HS-5 (cell line): ENCODE measurements around the gene NEUROG2.
"Not testable (repeated sequence)": the region's sequence is repeated elsewhere in the genome, so short reads cannot be mapped to it uniquely, and the experiment has no call there.

Source experiments
- DNase-seq: peaks from one replicate; pipeline ENCODE4 v3.0.0-alpha.2; 2012; ENCODE audit warnings: low read depth

The NEUROG2 gene

DNA sequence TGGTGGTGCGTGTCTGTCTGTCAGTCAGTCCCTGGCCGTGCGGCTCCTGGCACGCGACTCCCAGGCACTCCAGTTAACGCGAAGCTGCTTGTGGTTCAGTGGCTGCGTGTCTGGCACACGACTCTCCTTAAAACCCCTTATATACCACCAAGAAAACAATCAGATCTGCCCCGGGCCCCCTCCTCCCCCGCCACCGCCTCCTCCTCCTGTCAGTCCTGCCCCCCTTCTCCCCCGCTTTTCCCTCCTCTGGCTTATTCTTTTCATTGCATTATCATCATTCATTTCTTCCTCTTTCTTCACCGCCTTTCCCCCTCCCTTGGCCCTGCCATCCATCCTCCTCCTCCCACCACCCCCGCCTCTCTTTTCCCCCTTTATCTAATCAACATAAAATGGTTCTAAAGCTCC, at the start of gene NEUROG2:
Gene NEUROG2 (minus strand): TSS at position 115 of the 405 bp plus-strand sequence. CDS start 705 bp downstream, outside the sequence.
- no peak for DNase-seq

DNA sequence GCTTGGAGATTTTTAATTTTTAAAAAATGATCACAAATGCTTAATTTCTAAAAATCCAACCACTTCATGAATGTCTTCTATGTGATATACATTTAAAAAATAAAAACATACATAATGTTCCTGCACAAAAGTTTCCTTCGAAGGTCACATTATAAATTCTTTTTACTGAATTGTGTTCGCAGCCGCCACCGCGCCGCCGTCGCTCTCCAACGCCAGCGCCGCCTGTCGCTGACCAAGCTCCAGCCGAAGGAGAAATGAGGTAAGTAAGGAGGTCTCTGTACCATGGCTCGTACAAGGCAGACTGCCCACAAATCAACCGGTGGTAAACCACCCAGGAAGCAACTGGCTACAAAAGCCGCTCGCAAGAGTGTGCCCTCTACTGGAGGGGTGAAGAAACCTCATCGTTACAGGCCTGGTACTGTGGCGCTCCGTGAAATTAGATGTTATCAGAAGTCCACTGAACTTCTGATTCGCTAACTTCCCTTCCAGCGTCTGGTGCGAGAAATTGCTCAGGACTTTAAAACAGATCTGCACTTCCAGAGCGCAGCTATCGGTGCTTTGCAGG, 48.8 kb upstream of the NEUROG2 start:
- DNase-seq, result no peak

DNA sequence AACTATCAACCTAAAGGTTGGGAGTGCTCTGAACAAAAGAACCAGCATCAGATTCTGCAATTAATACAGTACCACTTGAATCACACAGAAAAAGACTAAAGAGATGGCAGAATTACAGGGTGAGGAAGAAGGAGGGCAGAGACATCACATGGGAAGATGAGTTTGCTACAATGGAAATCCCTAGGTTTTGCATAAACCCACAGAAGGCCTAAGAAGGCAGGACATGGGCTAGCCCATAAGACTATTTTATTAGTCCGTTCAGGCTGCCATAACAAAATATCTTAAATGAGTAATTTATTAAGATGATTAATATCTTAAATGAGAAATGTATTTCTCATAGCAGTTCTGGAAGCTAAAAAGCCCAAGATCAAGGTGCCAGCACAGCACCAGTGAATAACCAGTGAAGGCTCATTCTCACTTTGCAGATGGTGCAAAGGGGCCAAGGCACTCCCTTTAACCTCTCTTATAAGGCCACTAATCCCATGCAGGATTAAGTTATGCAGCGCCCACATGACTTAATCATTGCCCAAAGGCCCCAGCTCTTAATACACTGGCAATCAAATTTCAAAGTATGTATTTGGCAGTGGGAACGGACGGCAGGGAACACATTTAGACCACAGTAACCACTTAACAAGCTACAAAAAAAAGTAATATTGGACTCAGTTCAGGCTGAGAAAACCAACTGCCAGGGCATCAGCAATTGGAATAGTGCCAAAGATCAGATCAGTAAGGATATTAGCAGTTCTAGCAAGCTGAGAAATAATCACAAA, 47.6 kb upstream of the NEUROG2 start:
- DNase-seq, result no peak

DNA sequence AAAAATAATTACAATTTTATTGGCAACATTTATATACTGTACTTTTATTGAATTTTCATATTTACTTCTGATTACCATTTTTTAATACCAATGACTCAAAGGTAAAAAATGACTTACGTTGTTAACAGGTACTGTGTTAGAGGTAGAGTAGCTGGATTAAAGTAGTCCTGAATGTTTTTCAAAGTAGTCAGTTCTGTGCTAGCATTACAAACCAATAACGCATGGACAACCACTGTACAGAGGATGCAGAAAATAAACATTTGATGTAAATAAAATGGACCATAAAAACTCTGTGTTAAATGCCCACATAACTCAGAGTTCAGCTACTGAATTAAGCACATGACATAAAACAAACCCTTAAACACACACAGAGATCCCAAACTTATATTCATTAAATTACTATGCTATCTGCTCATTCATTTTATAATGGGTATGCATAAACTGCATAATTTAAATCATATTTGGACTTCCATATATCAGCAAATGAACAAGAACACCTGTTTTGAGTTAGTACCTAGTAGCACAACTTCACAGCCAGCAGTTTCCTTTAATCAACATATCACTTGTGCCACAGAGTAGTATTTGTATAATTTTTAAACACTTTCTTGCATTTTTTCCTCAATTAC, 46.4 kb upstream of the NEUROG2 start:
- no peak for DNase-seq

DNA sequence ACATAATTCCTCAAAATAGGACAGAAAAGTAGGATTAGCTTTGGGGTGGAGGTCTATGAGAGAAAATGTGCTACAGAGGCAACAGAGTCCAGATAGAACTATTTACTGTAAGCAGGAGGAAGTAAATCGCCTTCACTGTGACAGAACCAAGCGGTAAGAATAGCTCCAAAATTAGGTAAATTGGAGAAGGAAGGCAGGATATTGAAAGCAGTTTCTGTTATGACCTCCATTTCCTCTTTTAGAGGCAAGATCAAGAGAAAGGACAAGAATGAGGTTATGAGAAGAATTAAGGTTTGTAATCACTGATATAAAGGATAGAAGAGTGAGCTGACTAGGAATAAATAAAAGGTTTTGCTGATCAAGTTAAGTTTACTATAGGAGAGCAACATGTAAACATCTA, 44.1 kb upstream of the NEUROG2 start:
- DNase-seq, result no peak

DNA sequence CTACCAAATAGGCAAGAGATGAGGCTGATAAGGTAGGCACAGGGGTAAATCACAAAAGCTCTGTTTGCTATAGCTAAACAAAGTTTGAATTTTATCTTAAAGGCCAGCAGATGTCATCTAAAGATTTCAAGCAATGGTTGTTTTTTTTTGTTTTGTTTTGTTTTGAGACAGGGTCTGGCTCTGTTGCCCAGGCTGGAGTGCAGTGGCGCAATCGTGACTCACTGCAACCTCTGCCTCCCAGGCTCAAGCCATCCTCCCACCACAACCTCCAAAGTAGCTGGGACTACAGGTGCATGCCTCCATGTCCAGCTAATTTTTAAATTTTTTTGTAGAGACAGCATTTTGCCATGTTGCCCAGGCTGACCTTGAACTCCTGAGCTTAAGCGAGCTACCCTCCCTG, 43.1 kb upstream of the NEUROG2 start:
- no peak for DNase-seq

DNA sequence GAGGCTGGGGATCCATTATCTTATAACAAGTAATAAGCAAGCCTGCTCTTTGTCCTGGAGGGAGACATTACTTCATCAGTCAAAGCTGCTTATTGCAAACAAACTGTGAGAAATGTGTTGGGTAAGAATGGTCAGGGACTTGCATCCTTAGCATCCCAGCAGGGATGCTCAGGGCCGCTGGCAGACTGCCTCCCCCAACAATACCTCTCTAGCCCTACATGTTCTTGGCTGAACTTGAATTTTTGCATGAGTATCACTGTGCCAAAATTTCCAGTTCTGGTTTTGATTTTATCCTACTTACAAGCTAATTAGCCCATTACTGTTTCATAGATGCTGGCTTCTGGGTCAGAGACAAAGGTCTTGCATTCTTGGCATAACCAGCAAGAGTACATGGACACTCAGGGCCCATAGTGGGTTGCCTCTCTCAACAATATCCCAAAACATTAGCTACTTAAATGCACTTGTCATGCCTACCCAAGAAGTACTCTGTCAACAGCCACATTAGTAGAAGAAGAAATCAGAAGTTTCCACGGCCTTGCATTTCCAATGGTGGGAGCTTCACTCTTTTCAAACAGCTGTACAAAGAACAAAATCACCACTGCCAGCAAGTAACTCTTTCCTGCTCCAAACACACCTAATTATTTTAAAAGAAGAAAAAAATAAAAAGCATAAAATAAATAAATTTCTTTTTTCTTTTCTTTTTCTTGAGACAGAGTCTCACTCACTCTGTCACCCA, 41.9 kb upstream of the NEUROG2 start:
- no peak for DNase-seq

DNA sequence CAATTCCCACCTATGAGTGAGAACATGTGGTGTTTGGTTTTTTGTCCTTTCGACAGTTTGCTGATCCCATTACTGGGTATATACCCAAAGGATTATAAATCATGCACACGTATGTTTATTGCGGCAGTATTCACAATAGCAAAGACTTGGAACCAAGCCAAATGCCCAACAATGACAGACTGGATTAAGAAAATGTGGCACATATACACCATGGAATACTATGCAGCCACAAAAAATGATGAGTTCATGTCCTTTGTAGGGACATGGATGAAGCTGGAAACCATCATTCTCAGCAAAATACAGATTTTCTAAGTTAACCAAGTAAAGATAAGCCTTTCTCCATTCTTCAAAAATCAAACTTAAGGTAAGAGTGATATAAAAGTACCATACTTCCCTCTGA, 38.3 kb upstream of the NEUROG2 start:
- not testable (repeated sequence) for DNase-seq

DNA sequence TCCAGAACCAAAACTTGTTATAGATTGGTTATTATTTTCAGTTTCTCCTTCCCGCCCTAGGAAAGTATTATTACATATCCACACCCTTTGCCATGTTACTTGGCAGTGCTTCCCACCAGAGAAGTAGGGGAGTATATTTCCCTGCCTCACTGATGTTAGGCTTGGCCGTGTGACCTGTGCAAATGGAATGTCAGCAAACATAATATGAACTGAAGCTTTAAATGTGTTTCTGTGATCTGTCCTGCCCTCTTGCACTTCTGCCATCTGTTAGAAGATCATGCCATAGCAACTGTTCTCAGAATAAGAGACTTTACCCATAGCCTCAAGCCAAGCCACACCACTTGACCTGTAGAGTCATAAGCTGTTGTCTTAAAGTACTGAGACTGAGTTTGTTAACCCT, 36.7 kb upstream of the NEUROG2 start:
- DNase-seq, result peak; percentile 53

DNA sequence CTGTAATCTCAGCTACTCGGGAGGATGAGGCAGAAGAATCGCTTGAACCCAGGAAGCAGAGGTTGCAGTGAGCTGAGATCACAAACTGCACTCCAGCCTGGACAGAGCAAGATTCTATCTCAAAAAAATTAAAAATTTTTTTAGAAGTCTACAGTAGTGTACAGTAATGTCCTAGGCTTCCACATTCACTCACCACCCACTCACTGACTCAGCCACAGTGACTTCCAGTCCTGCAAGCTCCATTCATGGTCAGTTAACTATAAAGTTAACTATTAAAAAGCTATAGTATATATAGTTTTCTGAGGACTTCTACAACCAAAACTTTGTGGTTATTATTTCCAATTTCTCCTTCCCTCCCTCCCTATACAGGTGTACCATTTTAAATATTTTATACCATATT, 34.7 kb upstream of the NEUROG2 start:
- no peak for DNase-seq

DNA sequence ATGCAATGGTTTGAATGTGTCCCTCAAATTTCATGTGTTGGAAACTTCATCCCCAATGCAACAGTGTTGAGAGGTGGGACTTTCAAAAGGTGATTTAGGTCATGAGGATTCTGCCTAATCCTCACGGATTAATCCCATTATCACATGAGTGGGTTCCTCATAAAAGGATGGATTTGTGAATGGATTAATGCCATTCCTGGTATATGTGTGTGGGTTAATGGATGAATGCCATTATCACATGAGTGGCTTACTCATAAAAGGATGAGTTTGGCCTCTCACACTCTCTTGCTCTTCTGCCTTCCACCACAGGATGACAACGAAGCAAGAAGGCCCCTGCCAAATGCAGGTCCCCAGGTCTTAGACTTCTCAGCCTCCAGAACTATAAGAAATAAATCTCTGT, 30.5 kb upstream of the NEUROG2 start:
- no peak for DNase-seq

DNA sequence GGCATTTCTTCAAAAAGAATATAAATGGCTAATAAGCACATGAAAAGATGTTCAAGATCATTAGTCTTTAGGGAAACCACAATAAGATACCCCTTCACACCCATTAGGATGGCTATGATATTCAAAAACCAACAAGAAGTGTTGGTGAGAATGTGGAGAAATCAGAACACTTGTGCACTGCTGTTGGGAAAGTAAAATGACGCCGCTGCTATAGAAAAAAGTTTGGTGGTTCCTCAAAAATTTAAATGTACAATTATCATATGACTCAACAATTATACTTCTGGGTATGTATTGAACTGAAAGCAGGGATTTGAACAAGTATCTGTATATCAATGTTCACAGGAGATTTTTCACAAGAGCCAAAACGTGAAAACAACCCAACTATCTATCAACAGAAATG, 29.4 kb upstream of the NEUROG2 start:
- DNase-seq, result no peak

DNA sequence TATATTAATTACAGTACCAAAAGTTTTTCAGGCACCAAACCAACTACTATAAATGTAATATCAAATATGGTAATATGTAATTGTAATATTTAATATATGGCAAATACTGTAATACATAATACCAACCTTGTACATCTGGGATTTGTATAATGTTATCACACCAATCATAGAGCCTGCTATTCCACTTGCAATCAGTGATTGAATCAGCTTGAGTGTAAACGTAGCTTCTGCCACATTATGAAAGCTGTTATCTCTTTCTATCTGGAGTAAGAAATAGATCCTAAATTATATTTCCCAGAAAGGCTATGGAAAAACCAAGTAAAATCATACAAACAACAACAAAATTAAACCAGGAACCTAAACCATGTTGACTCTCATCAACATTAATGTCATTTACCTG, 24.7 kb upstream of the NEUROG2 start:
- no peak for DNase-seq

DNA sequence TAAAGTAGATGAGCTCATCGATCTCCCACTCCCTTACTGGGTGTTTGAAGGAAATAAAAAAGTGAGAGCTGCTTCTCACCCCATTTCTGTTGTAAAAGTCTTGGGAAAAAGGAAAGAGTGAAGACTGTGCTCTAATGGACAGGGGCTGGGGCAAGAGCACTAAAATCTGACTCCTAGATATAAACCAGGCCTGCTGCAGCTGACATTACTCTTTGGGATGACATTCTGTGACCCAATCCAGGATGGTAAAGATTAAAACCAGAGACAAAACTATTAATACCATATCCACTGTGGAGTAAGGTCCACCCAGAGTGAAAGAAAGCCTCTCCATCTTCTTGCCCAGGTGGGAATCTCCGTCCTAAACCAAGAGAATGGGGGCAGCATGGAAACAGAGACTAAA, 20.1 kb upstream of the NEUROG2 start:
- no peak for DNase-seq

DNA sequence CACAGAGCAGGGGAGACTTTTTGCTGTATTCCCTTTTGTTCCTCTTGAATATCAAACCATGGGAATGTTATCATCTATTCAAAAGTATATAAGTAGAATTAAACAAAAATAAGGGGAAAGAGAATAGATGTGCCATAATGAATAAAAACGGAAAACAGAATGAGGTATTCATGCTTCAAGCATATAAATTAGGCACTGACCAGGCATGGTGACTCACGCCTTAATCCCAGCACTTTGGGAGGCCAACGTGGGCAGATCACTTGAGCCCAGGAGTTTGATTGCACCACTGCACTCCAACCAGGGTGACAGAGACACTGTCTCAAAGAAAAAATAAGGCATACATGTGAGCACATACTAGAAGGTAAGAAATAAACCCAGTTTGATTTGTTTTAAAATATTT, 16.3 kb upstream of the NEUROG2 start:
- DNase-seq, result no peak

DNA sequence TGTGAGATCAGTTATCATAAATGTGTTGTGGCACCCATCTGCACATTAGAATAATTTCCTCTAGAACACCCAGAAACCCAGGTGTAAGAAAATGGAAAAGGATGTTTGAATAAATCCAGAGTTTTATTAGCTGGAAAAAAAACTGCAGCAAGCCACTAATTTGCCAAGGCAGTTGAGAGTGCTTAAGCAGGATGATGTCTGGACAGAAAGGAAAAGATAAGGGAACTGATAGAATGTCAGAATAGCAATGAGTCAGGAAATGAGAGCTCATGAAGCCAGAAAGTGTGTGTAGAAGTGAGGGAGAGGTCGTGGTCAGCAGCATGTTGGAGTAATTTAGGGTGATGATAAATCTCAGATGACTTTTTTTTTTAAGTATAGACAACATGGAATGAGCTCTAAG, 15.2 kb upstream of the NEUROG2 start:
- no peak for DNase-seq

DNA sequence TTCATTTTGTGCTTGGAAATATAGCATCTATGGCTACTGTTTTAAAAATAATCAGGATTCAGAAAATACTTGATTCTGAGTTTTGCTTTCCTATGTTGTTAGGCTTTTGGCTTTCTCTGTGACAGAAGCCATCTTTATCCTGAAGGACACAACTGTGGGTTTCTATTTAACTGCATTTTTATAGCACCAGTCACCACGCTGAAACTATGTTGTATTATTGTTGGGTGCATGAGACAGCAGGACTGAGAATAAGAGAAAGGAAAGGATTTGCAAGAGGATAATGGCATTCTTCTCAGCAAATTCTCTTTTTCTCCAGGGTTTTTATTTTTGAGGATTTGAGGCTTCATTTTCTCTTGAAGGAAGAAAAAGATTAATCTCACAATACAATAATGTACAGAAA, 10.1 kb upstream of the NEUROG2 start:
- DNase-seq, result no peak

DNA sequence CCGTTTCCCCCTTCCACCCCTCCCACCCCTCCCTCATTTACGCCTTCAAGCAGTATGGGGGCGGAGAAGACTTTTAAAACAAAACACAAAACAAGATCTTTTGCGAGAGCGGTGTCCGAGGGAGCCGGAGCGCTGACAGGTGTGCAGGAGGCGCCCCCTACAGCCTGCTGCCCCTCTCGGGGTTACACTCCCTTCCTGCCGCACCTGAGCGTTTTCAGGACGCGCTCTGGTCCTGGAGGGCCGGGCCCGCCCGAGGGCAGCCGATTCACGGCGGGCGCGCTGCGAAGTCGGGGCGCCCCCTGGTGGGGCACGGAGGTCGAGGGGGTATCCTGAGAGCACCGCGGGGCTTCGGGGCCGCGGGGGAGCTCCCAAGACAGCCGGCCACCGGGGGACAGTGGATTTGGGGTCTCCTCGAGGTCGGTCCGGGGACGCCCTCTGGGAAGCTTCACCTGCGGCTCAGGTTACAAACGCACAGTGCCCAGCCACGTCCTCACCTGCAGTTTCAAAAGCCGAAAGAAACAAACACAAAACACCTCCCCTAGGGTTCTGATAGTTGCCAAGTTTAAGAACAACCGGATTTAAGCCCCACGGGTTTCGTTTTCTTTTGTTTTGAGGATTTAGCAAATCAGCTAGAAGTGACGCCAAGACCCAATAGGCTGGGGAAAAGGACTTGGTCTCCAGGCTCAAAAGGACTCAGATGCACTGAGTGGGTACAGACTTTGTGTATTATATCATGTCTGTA, 8.0 kb upstream of the NEUROG2 start:
- DNase-seq, result no peak

DNA sequence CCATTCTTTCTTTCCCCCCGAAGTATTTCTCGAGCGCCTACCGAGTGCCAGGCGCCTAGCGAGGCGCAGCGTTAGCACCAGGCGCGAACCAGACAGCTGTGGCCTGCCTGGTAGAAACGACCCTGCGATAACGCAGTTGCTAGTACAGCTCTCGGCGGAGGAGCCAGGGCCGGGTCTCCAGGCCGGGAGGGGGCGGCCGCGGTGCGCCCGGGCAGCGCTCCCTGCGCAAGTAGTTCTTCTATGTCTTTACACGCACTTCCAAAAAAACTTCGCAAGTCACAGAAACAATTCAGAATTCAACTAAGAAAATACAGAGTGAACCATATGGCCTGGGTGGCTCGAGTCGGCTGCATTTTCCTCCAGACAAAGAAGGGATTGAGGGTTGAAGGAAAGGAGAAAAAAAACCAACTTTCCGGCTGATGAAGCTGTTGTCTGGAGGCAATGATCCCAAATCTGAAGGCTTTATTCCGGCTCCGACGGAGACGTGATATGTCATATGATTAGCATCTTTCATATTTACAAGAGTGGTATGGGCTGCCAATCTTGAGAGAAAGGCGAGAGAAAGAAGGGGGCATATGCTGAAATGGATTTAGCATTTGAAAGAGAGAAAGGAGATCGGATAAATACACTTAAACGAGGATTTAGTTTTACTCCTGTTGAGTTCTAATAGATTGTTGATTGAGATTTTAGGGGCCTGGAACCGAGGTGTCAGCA, 7.2 kb upstream of the NEUROG2 start:
- DNase-seq, result no peak

DNA sequence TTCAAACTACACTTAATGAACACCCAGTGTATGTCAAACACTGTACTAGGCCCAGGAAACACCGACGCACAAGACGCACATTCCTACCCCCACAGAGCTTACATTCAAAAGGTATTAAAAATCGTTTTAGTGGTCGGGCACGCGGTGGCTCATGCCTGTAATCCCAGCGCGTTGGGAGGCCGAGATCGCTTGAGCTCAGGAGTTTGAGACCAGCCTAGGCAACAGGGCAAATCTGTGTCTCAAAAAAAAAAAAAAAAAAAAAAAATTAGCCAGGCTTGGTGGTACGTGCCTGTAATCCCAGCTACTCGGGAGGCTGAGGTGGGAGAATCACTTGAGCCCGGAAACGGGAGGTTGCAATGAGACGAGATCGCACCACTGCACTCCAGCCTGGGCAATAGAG, 6.5 kb upstream of the NEUROG2 start:
- DNase-seq, result not testable (repeated sequence)
